Activated naive CD4-positive, alpha-beta T cell treated with anti-CD3 and anti-CD28 coated beads, Interleukin-2, amount 10 ng/mL, durations not matched to agents 7 days and 5 days (primary cell): ENCODE results near the gene ENPP7.
A peak's percentile ranks its signal among the peaks of the same experiment; 100 is the strongest.

Experiments
- CTCF ChIA-PET: fragments of 350-600 bp; sonication (Branson Sonifier 250); formaldehyde crosslinking; loops from one replicate; lab custom pipeline; 2021; ENCODE audit warnings: antibody characterized with exemption; lab: Charles Lee
- DNase-seq: peaks from one replicate; pipeline ENCODE4 v3.0.0-alpha.2; 2020
- H3K27ac Mint-ChIP-seq: one replicate; pipeline ENCODE4 v1.8.0; 2021; ENCODE audit warnings: mild to moderate bottlenecking, moderate library complexity, mixed read lengths
- H3K27me3 Mint-ChIP-seq: one replicate; pipeline ENCODE4 v1.8.0; 2021; ENCODE audit warnings: mild to moderate bottlenecking, mixed read lengths
- H3K36me3 Mint-ChIP-seq: one replicate; pipeline ENCODE4 v1.8.0; 2021; ENCODE audit warnings: mixed read lengths
- H3K4me1 Mint-ChIP-seq: one replicate; pipeline ENCODE4 v1.8.0; 2021; ENCODE audit warnings: mixed read lengths
- H3K4me3 Mint-ChIP-seq: one replicate; pipeline ENCODE4 v1.8.0; 2021; ENCODE audit warnings: mild to moderate bottlenecking, moderate library complexity, mixed read lengths
- H3K9me3 Mint-ChIP-seq: one replicate; pipeline ENCODE4 v1.8.0; 2021; ENCODE audit warnings: mixed read lengths

ENPP7 gene

GRCh38 chr17:79696610-79696982 is 34.1 kb upstream of the ENPP7 start:
- Mint-ChIP-seq H3K9me3 (no peaks in the 10 kb centered on the region), H3K36me3 (no peaks in the 10 kb centered on the region), H3K27ac (no peak overlapping the region), H3K27me3 (peaks cover 48% of the 10 kb centered on the region), H3K4me3 (no peak overlapping the region), H3K4me1 (no peaks in the 10 kb centered on the region)
- CTCF ChIA-PET: no interaction called here
- DNase-seq: no peak

- Mint-ChIP-seq H3K4me1 (no peaks in the 10 kb centered on the region), H3K36me3 (no peaks in the 10 kb centered on the region), H3K9me3 (no peaks in the 10 kb centered on the region), H3K27me3 (peaks cover 45% of the 10 kb centered on the region), H3K27ac (no peak overlapping the region), H3K4me3 (no peak overlapping the region)
- DNase-seq: no peak
- CTCF ChIA-PET: no interaction called here
Measured at GRCh38 chr17:79698146-79698846, 32.4 kb upstream of the ENPP7 start.

GRCh38 chr17:79699386-79700036 is 31.2 kb upstream of the ENPP7 start:
- DNase-seq: no peak
- CTCF ChIA-PET: no interaction called here
- Mint-ChIP-seq H3K9me3 (no peaks in the 10 kb centered on the region), H3K27ac (no peak overlapping the region), H3K4me3 (no peak overlapping the region), H3K27me3 (peaks cover 48% of the 10 kb centered on the region), H3K4me1 (no peaks in the 10 kb centered on the region), H3K36me3 (no peaks in the 10 kb centered on the region)

- DNase-seq: no peak
- no peaks in the 10 kb centered on the region for H3K9me3 Mint-ChIP-seq
- CTCF ChIA-PET: no interaction called here
- H3K27me3 Mint-ChIP-seq: peaks cover 38% of the 10 kb centered on the region
- no peaks in the 10 kb centered on the region for H3K4me1 Mint-ChIP-seq
- no peak overlapping the region for H3K27ac Mint-ChIP-seq
- no peak overlapping the region for H3K4me3 Mint-ChIP-seq
- H3K36me3 Mint-ChIP-seq: no peaks in the 10 kb centered on the region
Measured at GRCh38 chr17:79700592-79700991, 30.2 kb upstream of the ENPP7 start.

- H3K9me3 Mint-ChIP-seq: no peaks in the 10 kb centered on the region
- H3K27ac Mint-ChIP-seq: no peak overlapping the region
- H3K4me3 Mint-ChIP-seq: no peak overlapping the region
- H3K4me1 Mint-ChIP-seq: no peaks in the 10 kb centered on the region
- peaks cover 23% of the 10 kb centered on the region for H3K27me3 Mint-ChIP-seq
- CTCF ChIA-PET: no interaction called here
- H3K36me3 Mint-ChIP-seq: no peaks in the 10 kb centered on the region
- no peak for DNase-seq
Measured at GRCh38 chr17:79702034-79702433, 28.7 kb upstream of the ENPP7 start.

- no peak overlapping the region for H3K27ac Mint-ChIP-seq
- peaks cover 17% of the 10 kb centered on the region for H3K27me3 Mint-ChIP-seq
- no peak for DNase-seq
- H3K4me1 Mint-ChIP-seq: no peaks in the 10 kb centered on the region
- no peaks in the 10 kb centered on the region for H3K36me3 Mint-ChIP-seq
- CTCF ChIA-PET: no interaction called here
- no peaks in the 10 kb centered on the region for H3K9me3 Mint-ChIP-seq
- no peak overlapping the region for H3K4me3 Mint-ChIP-seq
Measured at GRCh38 chr17:79702550-79703236, 28.1 kb upstream of the ENPP7 start.

GRCh38 chr17:79704691-79705090 is 26.1 kb upstream of the ENPP7 start:
- Mint-ChIP-seq H3K36me3 (no peaks in the 10 kb centered on the region), H3K27ac (no peak overlapping the region), H3K9me3 (no peaks in the 10 kb centered on the region), H3K4me3 (no peak overlapping the region), H3K27me3 (peaks cover 7% of the 10 kb centered on the region), H3K4me1 (peaks cover 2% of the 10 kb centered on the region)
- no peak for DNase-seq
- CTCF ChIA-PET: no interaction called here

GRCh38 chr17:79705674-79706073 is 25.1 kb upstream of the ENPP7 start:
- Mint-ChIP-seq H3K4me1 (peaks cover 2% of the 10 kb centered on the region), H3K4me3 (no peak overlapping the region), H3K9me3 (no peaks in the 10 kb centered on the region), H3K27ac (no peak overlapping the region), H3K36me3 (no peaks in the 10 kb centered on the region), H3K27me3 (peaks cover 5% of the 10 kb centered on the region)
- CTCF ChIA-PET: no interaction called here
- DNase-seq: no peak

- Mint-ChIP-seq H3K4me1 (peaks cover 2% of the 10 kb centered on the region), H3K27ac (no peak overlapping the region), H3K9me3 (no peaks in the 10 kb centered on the region), H3K36me3 (no peaks in the 10 kb centered on the region), H3K27me3 (peaks cover 5% of the 10 kb centered on the region), H3K4me3 (no peak overlapping the region)
- CTCF ChIA-PET: interaction anchor here (1.6 to 2.0 kb wide), 2 partner anchors 10 to 38 kb away, joined by 3 to 8 read pairs; no protein-coding TSS in a partner anchor
- no peak for DNase-seq
Measured at GRCh38 chr17:79706931-79707850, 23.6 kb upstream of the ENPP7 start.

- Mint-ChIP-seq H3K4me1 (peaks cover 2% of the 10 kb centered on the region), H3K27ac (no peak overlapping the region), H3K27me3 (peaks cover 5% of the 10 kb centered on the region), H3K4me3 (no peak overlapping the region), H3K9me3 (no peaks in the 10 kb centered on the region), H3K36me3 (no peaks in the 10 kb centered on the region)
- DNase-seq: peak; percentile 74
- CTCF ChIA-PET: interaction anchor here (0.7 to 2.0 kb wide), 6 partner anchors 9 to 1344 kb away, joined by 3 to 8 read pairs (median 4); no protein-coding TSS in a partner anchor
Measured at GRCh38 chr17:79707931-79708891, 22.5 kb upstream of the ENPP7 start.

- H3K4me1 Mint-ChIP-seq: peaks cover 2% of the 10 kb centered on the region
- H3K27ac Mint-ChIP-seq: no peak overlapping the region
- H3K9me3 Mint-ChIP-seq: no peaks in the 10 kb centered on the region
- CTCF ChIA-PET: no interaction called here
- H3K27me3 Mint-ChIP-seq: peaks cover 12% of the 10 kb centered on the region
- no peak for DNase-seq
- H3K36me3 Mint-ChIP-seq: no peaks in the 10 kb centered on the region
- H3K4me3 Mint-ChIP-seq: no peak overlapping the region
Measured at GRCh38 chr17:79711715-79712305, 18.9 kb upstream of the ENPP7 start.

- H3K27me3 Mint-ChIP-seq: peaks cover 13% of the 10 kb centered on the region
- peaks cover 2% of the 10 kb centered on the region for H3K4me1 Mint-ChIP-seq
- H3K4me3 Mint-ChIP-seq: no peak overlapping the region
- no peaks in the 10 kb centered on the region for H3K36me3 Mint-ChIP-seq
- H3K27ac Mint-ChIP-seq: no peak overlapping the region
- CTCF ChIA-PET: no interaction called here
- no peak for DNase-seq
- no peaks in the 10 kb centered on the region for H3K9me3 Mint-ChIP-seq
Measured at GRCh38 chr17:79713391-79713790, 17.4 kb upstream of the ENPP7 start.
